K562 (cell line): ENCODE data around the gene EVC. TPM values are rescaled to one million over a fixed set of nuclear protein-coding genes. Genes with fewer than 3 reads are reported as not detected.

Experiments used
- ATAC-seq: fragments of 200-7000 bp; cut with Tn5 transposase; 3 replicates; pipeline ENCODE4 v1.9.1; 2020; ENCODE audit warnings: moderate library complexity
- BruUV-seq: library from RNA; stranded (reverse); fragments of 400-500 nt; replicated peaks from 2 replicates; lab custom pipeline; 2021; lab: Mats Ljungman, UMichigan
- CTCF ChIA-PET: fragments of 300-600 bp; formaldehyde crosslinking; extraction: SDS; loops from one replicate; lab custom pipeline; 2021; ENCODE audit warnings: low intra/inter-chr PET ratio; lab: Yijun Ruan, JAX
- POLR2A ChIA-PET: fragments of 300-600, 350-650 bp; sonication (Branson Sonifier 250); formaldehyde crosslinking; extraction: SDS; loops from one replicate; lab custom pipeline; 2021; ENCODE audit warnings: antibody characterized with exemption, inconsistent platforms; lab: Yijun Ruan, JAX
- DNase-seq, 4 experiments: peaks; one replicate each; pipeline versions ENCODE4 v3.0.0 to v3.0.0-alpha.2; 2011 to 2018; ENCODE audit warnings: low spot score in 3 of 4, mixed read lengths in 3 of 4; ENCODE audit errors: extremely low read depth in 1 of 4
- FAIRE-seq: peaks from 2 replicates; lab custom pipeline; 2011; peaks lifted over from hg19 to GRCh38; lab: Jason Lieb, UNC
- H2AFZ ChIP-seq: 2 replicates; pipeline ENCODE4 v1.6.0; 2011; ENCODE audit warnings: low read depth, low read length, control low read depth, inconsistent platforms
- H3K27ac ChIP-seq: fragments of 200-600 bp; 3 replicates; pipeline ENCODE4 v1.8.0; 2011; ENCODE audit warnings: low read depth, mild to moderate bottlenecking, control low read depth, inconsistent platforms, low read length, moderate library complexity, mixed read lengths; ENCODE audit errors: extremely low read depth
- H3K27me3 ChIP-seq, 2 experiments: fragments of 300-600 bp in 1 of 2; 2 replicates in 1 of 2; 3 replicates in 1 of 2; pipeline versions ENCODE4 v1.6.0 to v1.8.0; 2011; ENCODE audit warnings: inconsistent platforms in 2 of 2, low read length in 2 of 2, mild to moderate bottlenecking in 1 of 2, mixed read lengths in 1 of 2, moderate library complexity in 1 of 2; ENCODE audit not compliant: control insufficient read depth in 2 of 2, insufficient read depth in 2 of 2
- H3K36me3 ChIP-seq: fragments of 300-600 bp; 3 replicates; pipeline ENCODE4 v1.8.0; 2011; ENCODE audit warnings: mild to moderate bottlenecking, low read length, inconsistent platforms; ENCODE audit not compliant: control insufficient read depth, insufficient read depth
- H3K4me1 ChIP-seq, 2 experiments: fragments of 200-600 bp in 1 of 2; replicated peaks in 1 of 2; 2 replicates in 1 of 2; 3 replicates in 1 of 2; pipeline versions ENCODE4 v1.5.1 to v1.8.0; 2011; ENCODE audit warnings: inconsistent platforms in 2 of 2, low read length in 2 of 2, mild to moderate bottlenecking in 1 of 2, mixed read lengths in 1 of 2, moderate library complexity in 1 of 2; ENCODE audit not compliant: control insufficient read depth in 2 of 2, insufficient read depth in 2 of 2
- H3K4me2 ChIP-seq: 2 replicates; pipeline ENCODE4 v1.6.1; 2011; ENCODE audit warnings: low read length, control low read depth, inconsistent platforms, mixed read lengths; ENCODE audit not compliant: insufficient read depth
- H3K4me3 ChIP-seq: fragments of 200-600 bp; sonication (generic), shearing (Covaris generic); 2 replicates; pipeline ENCODE4 v1.5.1; 2016; ENCODE audit warnings: control low read depth, inconsistent platforms
- H3K79me2 ChIP-seq: fragments of 200-600 bp; 3 replicates; pipeline ENCODE4 v1.8.0; 2011; ENCODE audit warnings: low read length, inconsistent platforms; ENCODE audit not compliant: control insufficient read depth, insufficient read depth
- H3K9ac ChIP-seq, 2 experiments: 2 replicates each; pipeline versions ENCODE4 v1.6.0 to v1.6.1; 2011; ENCODE audit warnings: low read depth in 2 of 2, low read length in 2 of 2, control low read depth in 1 of 2, inconsistent platforms in 1 of 2, mild to moderate bottlenecking in 1 of 2, mixed read lengths in 1 of 2; ENCODE audit not compliant: insufficient read depth in 1 of 2
- H3K9me1 ChIP-seq: one replicate; pipeline ENCODE4 v1.6.0; 2011; ENCODE audit warnings: inconsistent platforms, mild to moderate bottlenecking, low read length, moderate library complexity; ENCODE audit not compliant: control insufficient read depth, insufficient read depth
- H3K9me3 ChIP-seq: replicated peaks from 2 replicates; pipeline ENCODE4 v1.5.1; 2011; ENCODE audit warnings: low read depth, low read length, inconsistent platforms; ENCODE audit not compliant: control insufficient read depth, insufficient read depth
- H4K20me1 ChIP-seq: replicated peaks from 2 replicates; pipeline ENCODE4 v1.6.1; 2011; ENCODE audit warnings: low read length, inconsistent platforms, mixed read lengths; ENCODE audit not compliant: control insufficient read depth, insufficient read depth
- ATF7 ChIP-seq: fragments of 450-650 bp; IDR thresholded peaks from 2 replicates; pipeline ENCODE4 v1.7.1; 2014; ENCODE audit warnings: mild to moderate bottlenecking, moderate library complexity
- ETV5 ChIP-seq: sonication (generic); formaldehyde crosslinking; IDR thresholded peaks from 2 replicates; pipeline ENCODE4 v1.4.0; 2020; ENCODE audit warnings: low read depth, mild to moderate bottlenecking, missing genetic modification reagents
- HNRNPUL1 ChIP-seq: fragments of 200-400 bp; formaldehyde crosslinking; IDR thresholded peaks from 2 replicates; pipeline ENCODE4 v1.6.1; 2017; ENCODE audit warnings: low read length
- HOXB6 ChIP-seq: fragments of 250-450 bp; sonication (Bioruptor Pico); IDR thresholded peaks from 2 replicates; pipeline ENCODE4 v1.5.1; 2022; ENCODE audit warnings: mild to moderate bottlenecking, borderline replicate concordance
- JUND ChIP-seq, 2 experiments: IDR thresholded peaks; 2 replicates in 1 of 2; 3 replicates in 1 of 2; pipeline ENCODE4 v1.6.1; 2011; ENCODE audit warnings: borderline replicate concordance in 2 of 2, low read depth in 2 of 2, low read length in 2 of 2, improper control_type of control experiment in 1 of 2, missing biosample characterization in 1 of 2, missing genetic modification characterization in 1 of 2, missing genetic modification reagents in 1 of 2
- NBN ChIP-seq: fragments of 450-650 bp; IDR thresholded peaks from 2 replicates; pipeline ENCODE4 v1.6.1; 2016; ENCODE audit warnings: low read depth, mild to moderate bottlenecking
- SMARCA4 ChIP-seq: fragments of 450-650 bp; IDR thresholded peaks from 2 replicates; pipeline ENCODE4 v1.6.1; 2016
- SMC3 ChIP-seq: conservative IDR thresholded peaks from 2 replicates; pipeline ENCODE4 v1.6.1; 2011; ENCODE audit warnings: low read depth, low read length, improper control_type of control experiment; ENCODE audit not compliant: insufficient read depth
- STAT5B ChIP-seq: fragments of 250-450 bp; sonication (Bioruptor Pico); IDR thresholded peaks from 2 replicates; pipeline ENCODE4 v1.8.0; 2021; ENCODE audit warnings: mild to moderate bottlenecking, inconsistent platforms
- ZBTB40 ChIP-seq, 2 experiments: fragments of 450-650 bp in 1 of 2; sonication (generic) in 1 of 2; formaldehyde crosslinking in 1 of 2; IDR thresholded peaks; 2 replicates each; pipeline versions ENCODE4 v1.7.1 to v1.9.0; 2016 to 2022; ENCODE audit warnings: inconsistent platforms in 1 of 2, mild to moderate bottlenecking in 1 of 2, missing genetic modification reagents in 1 of 2
- ZNF280A ChIP-seq: fragments of 450-650 bp; IDR thresholded peaks from 2 replicates; pipeline ENCODE4 v1.6.1; 2018; ENCODE audit warnings: mild to moderate bottlenecking, low read depth; ENCODE audit not compliant: partially characterized antibody
- WGBS: fragments of 100-300 bp; shearing (Covaris generic); methylation state at CpG from one replicate; pipeline ENCODE4 v1.1.6; 2016; ENCODE audit warnings: low coverage, mixed read lengths; ENCODE audit not compliant: insufficient coverage; ENCODE audit errors: missing lambda C conversion rate; 5-methylcytosine and 5-hydroxymethylcytosine counted together
- in situ Hi-C: fragments of 300-500 bp; cut with MboI; formaldehyde crosslinking; loops from 4 replicates; pipeline ENCODE4 v1.15.0; 2018; ENCODE audit warnings: inconsistent platforms, mixed read lengths
- intact Hi-C: fragments of 100-400 bp; cut with micrococcal nuclease; formaldehyde crosslinking; loops from 2 replicates; pipeline ENCODE4 v1.14.2; 2022
- polyA plus RNA-seq, 8 experiments: library from polyadenylated mRNA; depleted of rRNA in 4 of 8; stranded (reverse) in 5 of 8; unstranded in 3 of 8; fragments of >200 nt; fragmentation: Nextera tagmentation in 2 of 8; fragmentation: Illumina TruSeq in 1 of 8; extraction: Ambion mirVana in 2 of 8; extraction: Trizol in 1 of 8; gene quantifications; 2 replicates each; pipeline versions ENCODE4 v1.2.1 to v1.2.3, GENCODE V29; 2011 to 2014; ENCODE audit warnings: inconsistent platforms in 1 of 8, missing spikeins in 1 of 8
- total RNA-seq, 7 experiments: library from RNA; depleted of rRNA in 6 of 7; stranded (reverse); fragments of >200 nt in 6 of 7; fragmentation: Illumina TruSeq in 2 of 7; extraction: Trizol in 2 of 7; gene quantifications; 2 replicates each; pipeline versions ENCODE4 v1.2.1 to v1.2.3, GENCODE V29; 2011 to 2021; ENCODE audit warnings: low replicate concordance in 1 of 7

Gene EVC
- total and polyA plus RNA-seq, 9 of the 15 experiments (the other 6 are each of a cell fraction or from before 2014, with no cell fraction given): 0.03 to 3.2 (median 1.1) TPM

- Histone ChIP-seq H3K79me2 (no peaks in the 10 kb centered on the region), H3K4me1 (no peaks in the 10 kb centered on the region; a peak in 1 of 5 replicates), H2AFZ (no peak overlapping the region), H4K20me1 (peaks cover 7% of the 10 kb centered on the region), H3K36me3 (no peaks in the 10 kb centered on the region), H3K9me3 (no peaks in the 10 kb centered on the region), H3K27me3 (peaks cover 15 to 51% of the 10 kb centered on the region in 2 experiments; a peak in 4 of 5 replicates), H3K9me1 (no peaks in the 10 kb centered on the region), H3K27ac (no peak overlapping the region), H3K9ac (no peak overlapping the region), H3K4me2 (no peak overlapping the region), H3K4me3 (no peak overlapping the region)
- in situ Hi-C loops: no loop called here
- CTCF ChIA-PET: interaction anchor here (0.6 kb wide), 1 partner anchor 143 kb away, joined by 3 read pairs; no protein-coding TSS in a partner anchor
- 0% methylated on average over 3 of the region's 3 CpGs for WGBS
- intact Hi-C loops: no loop called here
- ATAC-seq: no peak
- FAIRE-seq: no peak
- no peak for DNase-seq
- BruUV-seq: no TSS peak
- POLR2A ChIA-PET: interaction anchor here (0.6 kb wide), 1 partner anchor 18 kb away, joined by 4 read pairs; no protein-coding TSS in a partner anchor
- TF ChIP-seq HNRNPUL1 (no peak), JUND (IDR thresholded peaks at IDR 0.05; ENCODE audit: borderline replicate concordance, low read depth, low read length) (no peak), JUND (tag; IDR thresholded peaks at IDR 0.05; ENCODE audit: borderline replicate concordance, low read depth, low read length) (no peak), ZNF280A (no peak), ATF7 (no peak), NBN (no peak), STAT5B (no peak), HOXB6 (CRISPR knock-in tag) (no peak), SMARCA4 (no peak), SMC3 (no peak), ETV5 (no peak), ZBTB40 (IDR thresholded peaks at IDR 0.05) (no peak), ZBTB40 (CRISPR knock-in tag; IDR thresholded peaks at IDR 0.05) (no peak)
Measured at GRCh38 chr4:5836943-5837342, 125.9 kb downstream of the EVC start.
